ENCODE results near the gene MRPL17. TPM values are rescaled to one million over a fixed set of nuclear protein-coding genes. Genes with fewer than 3 reads are reported as not detected.

Gene MRPL17
- total RNA-seq, 2 donors from 2014 or later, result 69.1 to 70.1 TPM

- ATAC-seq (no peak), DNase-seq (ENCODE audit: low spot score) (no peak)
- Mint-ChIP-seq H3K4me1 (ENCODE audit: low read depth in 2 of 2) (peaks cover 10 to 20% of the 10 kb centered on the region in 2 donors), H3K27ac (no peak overlapping the region), H3K9me3 (no peaks in the 10 kb centered on the region), H3K27me3 (no peaks in the 10 kb centered on the region), H3K36me3 (no peaks in the 10 kb centered on the region), H3K4me3 (no peak overlapping the region)
Observed at GRCh38 chr11:6630632-6631291, 52.4 kb downstream of the MRPL17 start.

Other genes starting within 250 kb of the MRPL17 start
- gene HPX, start 242.4 kb downstream of the MRPL17 start, total RNA-seq, result under 1 TPM; 0.76 to 0.92 TPM
- 1 to 10 TPM; 6.1 to 7.7 TPM for gene TRIM3, start 209.4 kb downstream of the MRPL17 start, total RNA-seq
- 10 to 100 TPM; 50.8 to 71.7 TPM for gene ARFIP2, start 202.0 kb downstream of the MRPL17 start, total RNA-seq
- gene TIMM10B, start 201.8 kb downstream of the MRPL17 start, total RNA-seq, result 10 to 100 TPM; 44.1 to 57.4 TPM
- gene DNHD1, start 186.1 kb downstream of the MRPL17 start, total RNA-seq, result 10 to 100 TPM; 22.4 to 53.6 TPM
- gene RRP8, start 79.7 kb downstream of the MRPL17 start, total RNA-seq, result 10 to 100 TPM; 33.8 to 42.0 TPM
- gene ILK, start 79.6 kb downstream of the MRPL17 start, total RNA-seq, result 100 to 1,000 TPM in 1 of 2 donors, 10 to 100 TPM in 1; 91.8 to 142 TPM
- gene TAF10, start 71.1 kb downstream of the MRPL17 start, total RNA-seq, result 100 to 1,000 TPM; 118 to 152 TPM
- 10 to 100 TPM; 48.6 to 92.4 TPM for gene TPP1, start 63.9 kb downstream of the MRPL17 start, total RNA-seq
- 1 to 10 TPM in 1 of 2 donors, under 1 TPM in 1; 0.73 to 1.6 TPM for gene DCHS1, start 27.5 kb downstream of the MRPL17 start, total RNA-seq
- under 1 TPM in 1 of 2 donors, not detected in 1; 0.20 TPM for gene OR2AG2, start 88.6 kb upstream of the MRPL17 start, total RNA-seq
- not detected for gene OR2AG1, start 99.7 kb upstream of the MRPL17 start, total RNA-seq
- gene OR6A2, start 116.3 kb upstream of the MRPL17 start, total RNA-seq, result under 1 TPM in 1 of 2 donors, not detected in 1; 0.20 TPM
- gene OR10A5, start 162.3 kb upstream of the MRPL17 start, total RNA-seq, result not detected
- gene OR10A2, start 179.7 kb upstream of the MRPL17 start, total RNA-seq, result not detected
- gene OR10A4, start 193.3 kb upstream of the MRPL17 start, total RNA-seq, result not detected
- not detected for gene OR2D2, start 209.2 kb upstream of the MRPL17 start, total RNA-seq
- not detected for gene OR2D3, start 237.7 kb upstream of the MRPL17 start, total RNA-seq
- 1 to 10 TPM in 1 of 2 donors, under 1 TPM in 1; 0.24 to 1.5 TPM for gene ZNF215, start 243.1 kb upstream of the MRPL17 start, total RNA-seq